ENCODE results near the gene ZNF740.
A peak's percentile ranks its signal among the peaks of the same experiment; 100 is the strongest.
"Not testable (repeated sequence)": the region's sequence is repeated elsewhere in the genome, so short reads cannot be mapped to it uniquely, and the experiment has no call there.

ZNF740 gene

GRCh38 chr12:53180220-53180930, at the start of gene ZNF740, which contains the start of gene CSAD:
TSS of gene ZNF740 (plus strand) at chr12:53180722. CDS start at chr12:53181984, 1,262 bp downstream.
TSS of gene CSAD (minus strand) at chr12:53180925. CDS start at chr12:53173470, 7,455 bp downstream.
- no peaks in the 10 kb centered on the region for H3K9me3 ChIP-seq (ENCODE audit: control insufficient read depth, insufficient read depth, low read length)
- H3K4me1 ChIP-seq (ENCODE audit: insufficient read depth, low read length), result peaks cover 6% of the 10 kb centered on the region; the same call in 1 of the 2 replicates
- peak within 1 kb of the TSS; percentile 63 for H3K9ac ChIP-seq (ENCODE audit: low read depth, low read length)
- no peaks in the 10 kb centered on the region; the same call in 1 of the 2 replicates for H3K36me3 ChIP-seq (ENCODE audit: insufficient read depth, low read length)

GRCh38 chr12:53131844-53132243, 48.7 kb upstream of the ZNF740 start:
- no peaks in the 10 kb centered on the region for H3K9me3 ChIP-seq (ENCODE audit: control insufficient read depth, insufficient read depth, low read length)
- no peak overlapping the region for H3K9ac ChIP-seq (ENCODE audit: low read depth, low read length)
- H3K4me1 ChIP-seq (ENCODE audit: insufficient read depth, low read length), result no peaks in the 10 kb centered on the region
- H3K36me3 ChIP-seq (ENCODE audit: insufficient read depth, low read length), result no peaks in the 10 kb centered on the region

GRCh38 chr12:53133722-53134121, 46.8 kb upstream of the ZNF740 start:
- Histone ChIP-seq H3K9me3 (ENCODE audit: control insufficient read depth, insufficient read depth, low read length) (no peaks in the 10 kb centered on the region), H3K36me3 (ENCODE audit: insufficient read depth, low read length) (no peaks in the 10 kb centered on the region), H3K9ac (ENCODE audit: low read depth, low read length) (no peak overlapping the region), H3K4me1 (ENCODE audit: insufficient read depth, low read length) (no peaks in the 10 kb centered on the region)

- Histone ChIP-seq H3K9me3 (ENCODE audit: control insufficient read depth, insufficient read depth, low read length) (0 out of 2 replicates have a peak, but pooled peaks cover 8% of the 10 kb centered on the region), H3K36me3 (ENCODE audit: insufficient read depth, low read length) (no peaks in the 10 kb centered on the region), H3K9ac (ENCODE audit: low read depth, low read length) (no peak overlapping the region)
These were observed 37.2 kb upstream of the ZNF740 start for GRCh38 chr12:53143355-53143754.

GRCh38 chr12:53145383-53146260, 34.9 kb upstream of the ZNF740 start:
- Histone ChIP-seq H3K4me1 (ENCODE audit: insufficient read depth, low read length) (no peaks in the 10 kb centered on the region), H3K36me3 (ENCODE audit: insufficient read depth, low read length) (no peaks in the 10 kb centered on the region), H3K9me3 (ENCODE audit: control insufficient read depth, insufficient read depth, low read length) (no peaks in the 10 kb centered on the region), H3K9ac (ENCODE audit: low read depth, low read length) (no peak overlapping the region)

More at GRCh38 chr12:53143355-53143754, 37.2 kb upstream of the ZNF740 start:
- no peaks in the 10 kb centered on the region for H3K4me1 ChIP-seq (ENCODE audit: insufficient read depth, low read length)

GRCh38 chr12:53147181-53147580, 33.3 kb upstream of the ZNF740 start:
- H3K4me1 ChIP-seq (ENCODE audit: insufficient read depth, low read length), result no peaks in the 10 kb centered on the region
- H3K36me3 ChIP-seq (ENCODE audit: insufficient read depth, low read length), result no peaks in the 10 kb centered on the region
- H3K9me3 ChIP-seq (ENCODE audit: control insufficient read depth, insufficient read depth, low read length), result no peaks in the 10 kb centered on the region
- no peak overlapping the region for H3K9ac ChIP-seq (ENCODE audit: low read depth, low read length)

GRCh38 chr12:53147653-53148052, 32.9 kb upstream of the ZNF740 start:
- Histone ChIP-seq H3K9ac (ENCODE audit: low read depth, low read length) (no peak overlapping the region), H3K36me3 (ENCODE audit: insufficient read depth, low read length) (no peaks in the 10 kb centered on the region), H3K9me3 (ENCODE audit: control insufficient read depth, insufficient read depth, low read length) (no peaks in the 10 kb centered on the region), H3K4me1 (ENCODE audit: insufficient read depth, low read length) (no peaks in the 10 kb centered on the region)

GRCh38 chr12:53151039-53151438, 29.5 kb upstream of the ZNF740 start:
- Histone ChIP-seq H3K4me1 (ENCODE audit: insufficient read depth, low read length) (no peaks in the 10 kb centered on the region), H3K36me3 (ENCODE audit: insufficient read depth, low read length) (no peaks in the 10 kb centered on the region), H3K9ac (ENCODE audit: low read depth, low read length) (no peak overlapping the region), H3K9me3 (ENCODE audit: control insufficient read depth, insufficient read depth, low read length) (no peaks in the 10 kb centered on the region)

GRCh38 chr12:53152390-53152789, 28.1 kb upstream of the ZNF740 start:
- H3K36me3 ChIP-seq (ENCODE audit: insufficient read depth, low read length), result no peaks in the 10 kb centered on the region
- H3K9ac ChIP-seq (ENCODE audit: low read depth, low read length), result no peak overlapping the region
- no peaks in the 10 kb centered on the region for H3K9me3 ChIP-seq (ENCODE audit: control insufficient read depth, insufficient read depth, low read length)
- H3K4me1 ChIP-seq (ENCODE audit: insufficient read depth, low read length), result no peaks in the 10 kb centered on the region

GRCh38 chr12:53159195-53159839, 21.2 kb upstream of the ZNF740 start:
- Histone ChIP-seq H3K36me3 (ENCODE audit: insufficient read depth, low read length) (no peaks in the 10 kb centered on the region), H3K9ac (ENCODE audit: low read depth, low read length) (peak overlapping the region; percentile 25), H3K9me3 (ENCODE audit: control insufficient read depth, insufficient read depth, low read length) (no peaks in the 10 kb centered on the region), H3K4me1 (ENCODE audit: insufficient read depth, low read length) (no peaks in the 10 kb centered on the region)

GRCh38 chr12:53160000-53160399, 20.5 kb upstream of the ZNF740 start:
- no peaks in the 10 kb centered on the region for H3K4me1 ChIP-seq (ENCODE audit: insufficient read depth, low read length)
- H3K9me3 ChIP-seq (ENCODE audit: control insufficient read depth, insufficient read depth, low read length), result no peaks in the 10 kb centered on the region
- H3K36me3 ChIP-seq (ENCODE audit: insufficient read depth, low read length), result no peaks in the 10 kb centered on the region
- no peak overlapping the region for H3K9ac ChIP-seq (ENCODE audit: low read depth, low read length)

GRCh38 chr12:53160673-53161072, 19.8 kb upstream of the ZNF740 start:
- no peaks in the 10 kb centered on the region for H3K36me3 ChIP-seq (ENCODE audit: insufficient read depth, low read length)
- no peaks in the 10 kb centered on the region for H3K9me3 ChIP-seq (ENCODE audit: control insufficient read depth, insufficient read depth, low read length)
- H3K9ac ChIP-seq (ENCODE audit: low read depth, low read length), result no peak overlapping the region
- no peaks in the 10 kb centered on the region for H3K4me1 ChIP-seq (ENCODE audit: insufficient read depth, low read length)

GRCh38 chr12:53161119-53161911, 19.2 kb upstream of the ZNF740 start:
- no peak overlapping the region for H3K9ac ChIP-seq (ENCODE audit: low read depth, low read length)
- H3K36me3 ChIP-seq (ENCODE audit: insufficient read depth, low read length), result no peaks in the 10 kb centered on the region
- H3K9me3 ChIP-seq (ENCODE audit: control insufficient read depth, insufficient read depth, low read length), result no peaks in the 10 kb centered on the region
- H3K4me1 ChIP-seq (ENCODE audit: insufficient read depth, low read length), result no peaks in the 10 kb centered on the region

- not testable (repeated sequence) for H3K36me3 ChIP-seq (ENCODE audit: insufficient read depth, low read length); H3K4me1 ChIP-seq (ENCODE audit: insufficient read depth, low read length); H3K9ac ChIP-seq (ENCODE audit: low read depth, low read length); H3K9me3 ChIP-seq (ENCODE audit: control insufficient read depth, insufficient read depth, low read length)
These were observed 17.5 kb upstream of the ZNF740 start for GRCh38 chr12:53163008-53163407.
